ENCODE measurements around the gene HEG1.

GRCh38 chr3:125076464-125076863 lies 20.7 kb upstream of the HEG1 start:
- TF ChIP-seq RAD21 (IDR thresholded peaks at IDR 0.05; ENCODE audit: low read length) (no peak), CTCF (conservative IDR thresholded peaks at IDR 0.05; ENCODE audit: low read depth, low read length) (no peak), POLR2A (IDR thresholded peaks at IDR 0.05; ENCODE audit: low read depth, low read length) (no peak), USF2 (IDR thresholded peaks at IDR 0.05; ENCODE audit: low read depth, low read length) (no peak)
